HepG2 (cell line): ENCODE data around the gene LTB4R. TPM values are rescaled to one million over a fixed set of nuclear protein-coding genes. Genes with fewer than 3 reads are reported as not detected.

Experiments
- CENPT ChIP-seq: sonication (generic); formaldehyde crosslinking; IDR thresholded peaks from 2 replicates; pipeline ENCODE4 v1.8.0; 2022; ENCODE audit warnings: low read depth, mild to moderate bottlenecking, moderate library complexity, missing genetic modification reagents
- HNRNPK ChIP-seq: fragments of 200-400 bp; formaldehyde crosslinking; IDR thresholded peaks from 2 replicates; pipeline ENCODE4 v1.6.1; 2018; ENCODE audit warnings: low read length, low read depth, moderate library complexity, mild to moderate bottlenecking; ENCODE audit not compliant: poor library complexity, severe bottlenecking
- KAT7 ChIP-seq: IDR thresholded peaks from 2 replicates; pipeline ENCODE4 v1.6.1; 2018; ENCODE audit warnings: borderline replicate concordance, missing compliant biosample characterization
- KLF13 ChIP-seq: sonication (generic); formaldehyde crosslinking; IDR thresholded peaks from 2 replicates; pipeline ENCODE4 v1.4.0; 2020; ENCODE audit warnings: mild to moderate bottlenecking, missing genetic modification reagents
- MAFK ChIP-seq, 2 experiments: IDR thresholded peaks in 1 of 2; conservative IDR thresholded peaks in 1 of 2; 2 replicates each; pipeline ENCODE4 v1.6.1; 2011; ENCODE audit warnings: improper control_type of control experiment in 2 of 2, low read length in 2 of 2
- NPAS2 ChIP-seq: sonication (generic); formaldehyde crosslinking; IDR thresholded peaks from 2 replicates; pipeline ENCODE4 v1.8.0; 2022; ENCODE audit warnings: mild to moderate bottlenecking, missing genetic modification reagents, borderline replicate concordance
- PHF5A ChIP-seq: IDR thresholded peaks from one replicate; pipeline ENCODE4 v1.6.1; 2018; ENCODE audit warnings: low read depth, missing genetic modification reagents; ENCODE audit not compliant: unreplicated experiment
- POGZ ChIP-seq: sonication (generic); formaldehyde crosslinking; IDR thresholded peaks from 2 replicates; pipeline ENCODE4 v1.4.0; 2020; ENCODE audit warnings: mild to moderate bottlenecking, missing genetic modification reagents
- SRSF4 ChIP-seq: fragments of 200-400 bp; formaldehyde crosslinking; IDR thresholded peaks from one replicate; pipeline ENCODE4 v1.6.1; 2018; ENCODE audit warnings: mild to moderate bottlenecking, low read depth, low read length, moderate library complexity; ENCODE audit not compliant: poor library complexity, severe bottlenecking
- SYNCRIP ChIP-seq: fragments of 200-400 bp; formaldehyde crosslinking; IDR thresholded peaks from 2 replicates; pipeline ENCODE4 v1.6.1; 2018; ENCODE audit warnings: mild to moderate bottlenecking, low read depth, low read length; ENCODE audit not compliant: insufficient read depth
- TAF1 ChIP-seq: sonication (generic); formaldehyde crosslinking; IDR thresholded peaks from 2 replicates; pipeline ENCODE4 v1.4.0; 2020; ENCODE audit warnings: missing genetic modification reagents
- ZFP82 ChIP-seq: sonication (generic); formaldehyde crosslinking; IDR thresholded peaks from 2 replicates; pipeline ENCODE4 v1.5.1; 2020; ENCODE audit warnings: mild to moderate bottlenecking, missing genetic modification reagents, borderline replicate concordance
- ZMYM3 ChIP-seq: sonication (generic); formaldehyde crosslinking; IDR thresholded peaks from 2 replicates; pipeline ENCODE4 v1.5.1; 2020; ENCODE audit warnings: mild to moderate bottlenecking, missing genetic modification reagents
- ZNF10 ChIP-seq: sonication (generic); formaldehyde crosslinking; IDR thresholded peaks from 2 replicates; pipeline ENCODE4 v1.4.0; 2020; ENCODE audit warnings: mild to moderate bottlenecking, low read depth, missing genetic modification reagents, borderline replicate concordance
- ZNF230 ChIP-seq: sonication (generic); formaldehyde crosslinking; IDR thresholded peaks from 2 replicates; pipeline ENCODE4 v1.4.0; 2020; ENCODE audit warnings: mild to moderate bottlenecking, missing genetic modification reagents
- ZNF24 ChIP-seq: fragments of 450-650 bp; IDR thresholded peaks from 2 replicates; pipeline ENCODE4 v1.6.1; 2017; ENCODE audit warnings: antibody characterized with exemption, mild to moderate bottlenecking
- ZNF33B ChIP-seq: sonication (generic); formaldehyde crosslinking; IDR thresholded peaks from 2 replicates; pipeline ENCODE4 v1.5.1; 2020; ENCODE audit warnings: mild to moderate bottlenecking, missing genetic modification reagents
- ZNF343 ChIP-seq: sonication (generic); formaldehyde crosslinking; IDR thresholded peaks from 2 replicates; pipeline ENCODE4 v1.4.0; 2020; ENCODE audit warnings: mild to moderate bottlenecking, missing genetic modification reagents
- ZNF350 ChIP-seq: sonication (generic); formaldehyde crosslinking; IDR thresholded peaks from 2 replicates; pipeline ENCODE4 v1.4.0; 2020; ENCODE audit warnings: mild to moderate bottlenecking, low read depth, missing genetic modification reagents, borderline replicate concordance
- ZNF501 ChIP-seq: sonication (generic); formaldehyde crosslinking; IDR thresholded peaks from 2 replicates; pipeline ENCODE4 v1.5.1; 2020; ENCODE audit warnings: mild to moderate bottlenecking, moderate library complexity, missing genetic modification reagents
- ZNF546 ChIP-seq: sonication (generic); formaldehyde crosslinking; conservative IDR thresholded peaks from 2 replicates; pipeline ENCODE4 v1.8.1; 2023; ENCODE audit warnings: mild to moderate bottlenecking, missing genetic modification reagents
- polyA plus RNA-seq, 8 experiments: library from polyadenylated mRNA; depleted of rRNA in 3 of 8; stranded (reverse) in 7 of 8; unstranded in 1 of 8; fragments of >200 nt; fragmentation: Illumina TruSeq in 4 of 8; extraction: Trizol in 4 of 8; gene quantifications; 2 replicates each; pipeline versions ENCODE4 v1.2.1 to v1.2.3, GENCODE V29; 2011 to 2016; ENCODE audit warnings: low read depth in 4 of 8, missing spikeins in 1 of 8, mixed read lengths in 1 of 8; ENCODE audit not compliant: insufficient read depth in 1 of 8
- total RNA-seq, 5 experiments: library from RNA; depleted of rRNA; stranded (reverse); fragments of >200 nt; fragmentation: Illumina TruSeq; extraction: Trizol; gene quantifications; 2 replicates each; pipeline ENCODE4 v1.2.3, GENCODE V29; 2016; ENCODE audit warnings: low read depth in 1 of 5
- TF ChIP-seq, protein P1 (sequence below): IDR thresholded peaks from 2 replicates; pipeline ENCODE4 v1.6.1; 2016; ENCODE audit warnings: missing genetic modification reagents, missing compliant biosample characterization
- TF ChIP-seq, protein P2 (sequence below): IDR thresholded peaks from 2 replicates; pipeline ENCODE4 v1.6.1; 2016; ENCODE audit warnings: missing compliant biosample characterization, missing genetic modification reagents, borderline replicate concordance
- TF ChIP-seq, protein P3 (sequence below): IDR thresholded peaks from 2 replicates; pipeline ENCODE4 v1.6.1; 2016
- TF ChIP-seq, protein P4 (sequence below): IDR thresholded peaks from 2 replicates; pipeline ENCODE4 v1.6.1; 2016; ENCODE audit warnings: mild to moderate bottlenecking

The LTB4R gene
- total and polyA plus RNA-seq, 2 of the 13 experiments (the other 11 are each of a cell fraction or from before 2014, with no cell fraction given): 3.2 to 8.2 TPM

DNA sequence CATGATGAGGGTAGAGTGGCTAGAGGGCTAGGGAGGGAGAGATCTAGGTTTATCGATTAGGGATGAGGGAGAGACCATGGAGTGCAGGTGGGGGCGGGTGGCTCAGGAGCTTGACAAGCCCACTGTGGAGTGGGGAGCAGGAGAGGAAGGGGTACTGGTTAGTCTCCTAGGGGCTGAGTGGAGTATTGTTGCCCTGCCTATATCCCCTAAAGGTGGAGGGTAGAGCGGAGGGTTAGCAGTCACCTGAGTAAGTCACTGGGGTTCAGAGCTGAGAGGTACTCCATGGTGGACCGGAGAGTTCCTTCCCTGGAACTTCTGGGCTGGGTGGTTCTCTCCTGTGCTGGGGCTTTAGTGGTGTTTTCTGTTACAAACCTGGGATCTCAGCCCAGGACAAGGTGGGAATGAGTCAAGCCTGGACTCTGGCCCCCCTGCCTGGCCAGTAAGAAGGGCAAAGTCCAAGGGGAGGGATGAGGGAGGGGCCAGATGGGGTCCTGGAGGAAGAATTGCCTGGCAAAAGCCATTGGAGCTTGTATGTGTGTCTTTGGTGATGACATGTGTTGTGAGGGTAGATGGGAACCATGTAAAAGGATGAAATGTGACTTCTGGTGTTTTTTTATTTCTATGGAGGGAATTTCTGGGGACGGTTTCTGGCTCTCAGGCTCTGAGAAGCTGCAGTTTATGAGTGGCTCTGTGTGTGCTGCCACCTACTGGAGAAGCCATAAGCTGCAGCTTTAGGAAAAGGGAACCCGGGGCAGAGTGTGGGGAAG, 3.5 kb upstream of the LTB4R start, which contains the start of gene CIDEB (continued):
- TF ChIP-seq POGZ: peak; percentile 88
- no peak; the same call in none of the 2 replicates for TF ChIP-seq ZMYM3 (CRISPR knock-in tag)
- TF ChIP-seq, protein P1, sequence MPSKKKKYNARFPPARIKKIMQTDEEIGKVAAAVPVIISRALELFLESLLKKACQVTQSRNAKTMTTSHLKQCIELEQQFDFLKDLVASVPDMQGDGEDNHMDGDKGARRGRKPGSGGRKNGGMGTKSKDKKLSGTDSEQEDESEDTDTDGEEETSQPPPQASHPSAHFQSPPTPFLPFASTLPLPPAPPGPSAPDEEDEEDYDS (CRISPR knock-in tag): peak; percentile 89
- peak; percentile 100 for TF ChIP-seq PHF5A
- no peak for TF ChIP-seq ZFP82
- no peak for TF ChIP-seq HNRNPK
- peak; percentile 82 for TF ChIP-seq ZNF230 (CRISPR knock-in tag)
- no peak for TF ChIP-seq ZNF33B (CRISPR knock-in tag)
- no peak for TF ChIP-seq SYNCRIP
- TF ChIP-seq ZNF24: peak; percentile 29
- TF ChIP-seq, protein P2, sequence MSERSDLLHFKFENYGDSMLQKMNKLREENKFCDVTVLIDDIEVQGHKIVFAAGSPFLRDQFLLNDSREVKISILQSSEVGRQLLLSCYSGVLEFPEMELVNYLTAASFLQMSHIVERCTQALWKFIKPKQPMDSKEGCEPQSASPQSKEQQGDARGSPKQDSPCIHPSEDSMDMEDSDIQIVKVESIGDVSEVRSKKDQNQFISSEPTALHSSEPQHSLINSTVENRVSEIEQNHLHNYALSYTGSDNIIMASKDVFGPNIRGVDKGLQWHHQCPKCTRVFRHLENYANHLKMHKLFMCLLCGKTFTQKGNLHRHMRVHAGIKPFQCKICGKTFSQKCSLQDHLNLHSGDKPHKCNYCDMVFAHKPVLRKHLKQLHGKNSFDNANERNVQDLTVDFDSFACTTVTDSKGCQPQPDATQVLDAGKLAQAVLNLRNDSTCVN (CRISPR knock-in tag): peak; percentile 87; the same call in 1 of the 2 replicates
- peak; percentile 82; the same call in 1 of the 2 replicates for TF ChIP-seq TAF1 (CRISPR knock-in tag)
- TF ChIP-seq ZNF10 (CRISPR knock-in tag): 0 out of 2 replicates have a peak, but pooled peaks have one; percentile 54
- TF ChIP-seq NPAS2: no peak
- peak; percentile 97 for TF ChIP-seq ZNF343 (CRISPR knock-in tag)
- TF ChIP-seq CENPT (CRISPR knock-in tag): no peak
- TF ChIP-seq KAT7 (CRISPR knock-in tag): no peak
- peak; percentile 98 for TF ChIP-seq ZNF350 (CRISPR knock-in tag)
- TF ChIP-seq, protein P3, sequence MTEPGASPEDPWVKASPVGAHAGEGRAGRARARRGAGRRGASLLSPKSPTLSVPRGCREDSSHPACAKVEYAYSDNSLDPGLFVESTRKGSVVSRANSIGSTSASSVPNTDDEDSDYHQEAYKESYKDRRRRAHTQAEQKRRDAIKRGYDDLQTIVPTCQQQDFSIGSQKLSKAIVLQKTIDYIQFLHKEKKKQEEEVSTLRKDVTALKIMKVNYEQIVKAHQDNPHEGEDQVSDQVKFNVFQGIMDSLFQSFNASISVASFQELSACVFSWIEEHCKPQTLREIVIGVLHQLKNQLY (CRISPR knock-in tag): peak; percentile 75
- peak; percentile 96 for TF ChIP-seq ZNF501 (CRISPR knock-in tag)
- TF ChIP-seq ZNF546: peak; percentile 93
- TF ChIP-seq, protein P4, sequence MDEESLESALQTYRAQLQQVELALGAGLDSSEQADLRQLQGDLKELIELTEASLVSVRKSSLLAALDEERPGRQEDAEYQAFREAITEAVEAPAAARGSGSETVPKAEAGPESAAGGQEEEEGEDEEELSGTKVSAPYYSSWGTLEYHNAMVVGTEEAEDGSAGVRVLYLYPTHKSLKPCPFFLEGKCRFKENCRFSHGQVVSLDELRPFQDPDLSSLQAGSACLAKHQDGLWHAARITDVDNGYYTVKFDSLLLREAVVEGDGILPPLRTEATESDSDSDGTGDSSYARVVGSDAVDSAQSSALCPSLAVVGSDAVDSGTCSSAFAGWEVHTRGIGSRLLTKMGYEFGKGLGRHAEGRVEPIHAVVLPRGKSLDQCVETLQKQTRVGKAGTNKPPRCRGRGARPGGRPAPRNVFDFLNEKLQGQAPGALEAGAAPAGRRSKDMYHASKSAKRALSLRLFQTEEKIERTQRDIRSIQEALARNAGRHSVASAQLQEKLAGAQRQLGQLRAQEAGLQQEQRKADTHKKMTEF: peak; percentile 94
- no peak for TF ChIP-seq MAFK (conservative IDR thresholded peaks at IDR 0.05 in 1 of 2, IDR thresholded peaks at IDR 0.05 in 1 of 2; ENCODE audit: low read length in 2 of 2)
- TF ChIP-seq SRSF4: no peak
- TF ChIP-seq KLF13: peak; percentile 68; the same call in 1 of the 2 replicates
